Stimulated activated CD4-positive, alpha-beta T cell treated with anti-CD3 and anti-CD28 coated beads, TNF-alpha, amount 100 ng/mL, for 48 hours (primary cell): ENCODE measurements around the gene ZNF536.
"Not testable (repeated sequence)": the region's sequence is repeated elsewhere in the genome, so short reads cannot be mapped to it uniquely, and the experiment has no call there.

ENCODE experiments used
- DNase-seq, 3 donors: peaks; one replicate each; pipeline ENCODE4 v3.0.0-alpha.2; 2020; ENCODE audit warnings: low read depth in 3 of 3

The ZNF536 gene

DNA sequence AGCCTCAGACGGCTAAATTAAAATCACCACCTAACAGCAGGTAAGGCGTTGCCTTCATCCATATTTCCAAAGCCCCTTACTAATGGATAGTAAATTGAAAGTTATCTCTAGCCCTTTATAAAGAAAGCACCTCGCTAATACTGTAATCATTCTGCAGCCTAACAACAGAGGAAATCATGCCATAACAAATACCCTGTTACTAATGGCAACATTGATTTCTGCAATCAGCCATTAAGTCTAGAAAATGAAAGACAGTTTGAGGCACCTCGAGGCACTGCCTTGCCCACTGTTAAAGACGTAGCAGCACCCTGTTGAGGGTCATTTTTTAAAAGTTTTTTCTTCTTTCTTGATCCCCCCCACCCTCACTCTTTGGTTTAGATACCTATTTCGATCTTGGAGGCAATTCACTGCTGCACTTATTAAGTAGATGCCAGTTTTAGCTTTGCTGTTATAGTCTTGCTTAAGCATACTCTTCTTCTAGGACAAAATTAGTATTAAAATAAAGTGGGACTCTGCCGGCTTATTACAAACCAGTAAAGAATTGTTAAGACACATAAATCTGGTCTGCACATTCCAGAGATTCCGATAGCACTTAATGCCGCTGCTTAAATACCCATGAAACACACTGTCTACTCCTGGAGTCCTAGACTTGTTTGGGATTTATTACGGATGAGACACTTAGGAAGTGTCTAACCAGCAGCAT lies 74.8 kb downstream of the ZNF536 start:
- DNase-seq = no peak

GRCh38 chr19:30447553-30447870 lies 75.3 kb downstream of the ZNF536 start:
- DNase-seq = no peak

GRCh38 chr19:30448386-30449077 lies 76.3 kb downstream of the ZNF536 start:
- DNase-seq = no peak

DNA sequence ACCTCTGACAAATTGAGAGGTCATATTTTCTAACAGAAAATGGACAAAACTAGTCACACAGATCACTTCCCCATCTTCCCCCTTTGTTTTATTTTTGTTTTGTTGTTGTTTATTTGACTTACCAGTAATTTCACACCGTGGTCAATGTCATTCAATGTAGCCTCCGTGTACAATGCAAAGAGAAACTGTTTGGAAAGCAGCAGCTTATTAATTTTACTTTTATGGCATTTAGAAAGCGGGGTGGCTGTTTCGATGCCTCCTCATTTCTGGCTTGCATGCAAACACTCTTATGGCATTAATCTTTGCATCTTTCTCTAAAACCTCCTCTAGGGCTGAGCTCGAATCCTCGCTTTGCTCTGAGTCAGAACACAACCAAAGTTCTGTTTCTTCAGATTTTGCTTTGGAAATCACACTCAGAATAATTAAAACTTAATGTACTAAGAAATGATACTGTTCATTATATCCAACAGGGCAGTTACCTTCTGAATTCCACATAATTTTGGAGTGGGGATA lies 77.0 kb downstream of the ZNF536 start:
- DNase-seq = no peak

DNA sequence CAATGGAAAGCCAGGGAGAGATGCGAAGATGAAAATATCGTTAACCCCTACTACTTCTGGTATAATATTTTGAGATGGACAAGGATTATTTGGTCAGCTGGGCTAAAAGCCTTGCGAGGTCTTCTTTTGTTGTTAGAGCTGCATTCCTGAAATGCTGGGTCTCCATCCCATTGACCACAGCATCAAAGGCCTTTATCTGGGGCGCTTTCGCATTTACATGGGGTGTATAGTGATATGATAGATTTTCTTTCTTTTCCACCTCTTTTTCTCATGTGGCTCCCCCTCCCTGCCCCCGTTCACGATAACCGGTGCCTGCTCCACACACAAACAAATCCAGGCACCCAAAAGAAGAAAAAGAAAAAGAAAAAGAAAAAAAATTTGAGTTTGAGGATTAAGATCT lies 77.5 kb downstream of the ZNF536 start:
- DNase-seq = no peak

GRCh38 chr19:30450100-30450499 lies 77.9 kb downstream of the ZNF536 start:
- no peak for DNase-seq

DNA sequence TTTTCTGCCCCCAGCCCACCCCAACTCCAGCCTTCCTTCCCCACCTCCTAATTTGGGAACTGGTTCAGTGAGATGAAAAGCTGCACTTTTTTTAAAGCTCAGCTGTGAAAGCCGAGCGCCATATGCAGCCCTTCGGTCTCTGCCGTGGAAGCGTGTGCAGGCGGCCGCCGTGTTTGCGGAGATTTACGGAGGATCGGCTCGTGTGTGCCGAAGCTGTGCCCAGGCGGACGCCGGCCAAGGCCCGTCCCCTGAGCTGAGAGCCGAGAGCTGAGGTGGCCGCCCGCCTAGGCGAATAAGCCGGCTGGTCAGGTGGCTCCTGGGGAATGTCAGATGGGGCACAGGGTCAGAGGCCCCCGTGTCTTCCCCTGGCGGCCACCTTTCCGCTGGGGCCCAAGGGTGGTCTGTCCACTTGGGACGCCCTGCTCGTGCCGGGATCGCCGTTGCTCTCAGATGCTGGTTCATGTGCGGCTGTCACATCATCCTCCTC lies 78.7 kb downstream of the ZNF536 start:
- no peak for DNase-seq

DNA sequence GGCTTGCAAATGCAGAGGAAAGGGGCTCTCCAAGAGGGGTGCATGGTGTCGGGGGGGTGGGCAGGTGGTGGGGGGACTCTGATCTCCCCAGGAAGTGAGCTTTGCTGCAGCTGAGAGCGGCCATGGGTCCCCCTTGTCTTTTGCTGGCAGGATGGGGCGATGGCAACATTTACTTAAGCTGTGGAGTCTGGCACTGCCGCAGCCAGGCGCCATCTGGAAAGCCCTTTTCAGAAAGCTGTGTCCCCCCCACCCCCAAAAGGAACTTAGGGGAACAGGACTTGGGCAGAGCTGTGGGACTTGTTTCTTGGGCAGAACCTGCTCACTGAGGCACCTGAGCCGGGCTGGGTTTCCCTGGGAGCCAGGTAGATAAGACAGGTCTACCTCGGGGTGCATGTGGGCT lies 80.7 kb downstream of the ZNF536 start:
- no peak for DNase-seq

GRCh38 chr19:30453743-30454142 lies 81.6 kb downstream of the ZNF536 start:
- no peak for DNase-seq

GRCh38 chr19:30455881-30456280 lies 83.7 kb downstream of the ZNF536 start:
- DNase-seq = no peak

DNA sequence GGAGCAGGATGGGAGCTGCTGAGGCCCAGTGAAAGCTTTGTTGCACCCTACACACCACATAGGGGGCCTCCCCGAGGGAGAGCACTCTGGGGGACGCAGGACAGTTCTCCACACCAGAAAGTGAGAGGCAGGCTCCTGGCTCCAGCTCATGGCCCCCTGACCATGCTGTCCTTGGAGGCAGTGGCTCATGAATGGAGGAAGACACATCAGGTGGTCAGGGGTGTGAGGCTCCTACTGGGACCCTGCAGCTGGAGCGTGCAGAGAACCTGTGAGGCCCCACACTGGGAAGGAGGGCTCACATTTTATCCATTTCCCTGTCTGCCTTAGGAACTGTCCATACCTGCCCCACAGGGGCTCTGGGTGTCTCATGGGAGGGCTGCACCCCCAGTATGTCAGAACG lies 85.3 kb downstream of the ZNF536 start:
- no peak for DNase-seq

DNA sequence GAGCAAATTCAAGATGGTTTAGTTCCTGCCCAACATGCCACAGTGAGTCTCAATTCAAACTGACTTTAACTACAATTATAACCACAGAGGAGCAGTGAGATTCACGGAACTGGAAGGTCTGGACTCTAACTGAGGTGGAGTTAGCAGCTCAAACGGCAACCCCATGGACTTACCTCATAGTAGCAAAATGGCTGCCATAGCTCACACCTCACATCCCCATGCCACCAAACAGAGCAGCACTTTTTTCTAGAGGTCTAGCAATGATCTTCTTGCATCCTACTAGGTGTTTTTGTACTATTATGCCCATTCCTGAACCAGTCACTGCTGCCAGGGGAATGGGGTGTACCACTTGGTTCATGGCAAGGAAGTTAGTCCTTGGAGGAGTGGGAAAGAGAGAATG lies 87.7 kb downstream of the ZNF536 start:
- DNase-seq = no peak

DNA sequence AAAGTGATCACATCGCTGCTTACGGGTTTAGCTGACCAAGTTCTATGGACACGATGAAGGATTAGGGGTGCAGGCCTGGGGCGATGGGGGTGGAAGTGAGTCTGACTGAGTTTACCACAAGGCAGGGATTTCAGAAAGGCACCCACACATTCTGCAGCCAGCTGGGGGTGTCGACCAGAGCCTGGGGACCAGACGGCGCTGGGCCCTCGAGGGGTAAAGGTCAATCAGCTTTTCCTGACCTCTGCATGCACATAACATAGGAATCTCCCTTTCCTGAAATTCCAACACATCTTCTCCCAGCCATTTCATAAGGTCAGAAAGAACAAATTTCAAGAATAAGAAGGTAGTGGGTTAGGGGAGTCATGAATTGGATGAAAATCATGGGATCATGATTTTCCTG lies 92.0 kb downstream of the ZNF536 start:
- no peak for DNase-seq

- DNase-seq = not testable (repeated sequence)
Observed at GRCh38 chr19:30466598-30466997, 94.4 kb downstream of the ZNF536 start.

GRCh38 chr19:30467239-30467638 lies 95.1 kb downstream of the ZNF536 start:
- DNase-seq = no peak

- no peak for DNase-seq
Observed at GRCh38 chr19:30469774-30470173, 97.6 kb downstream of the ZNF536 start.

DNA sequence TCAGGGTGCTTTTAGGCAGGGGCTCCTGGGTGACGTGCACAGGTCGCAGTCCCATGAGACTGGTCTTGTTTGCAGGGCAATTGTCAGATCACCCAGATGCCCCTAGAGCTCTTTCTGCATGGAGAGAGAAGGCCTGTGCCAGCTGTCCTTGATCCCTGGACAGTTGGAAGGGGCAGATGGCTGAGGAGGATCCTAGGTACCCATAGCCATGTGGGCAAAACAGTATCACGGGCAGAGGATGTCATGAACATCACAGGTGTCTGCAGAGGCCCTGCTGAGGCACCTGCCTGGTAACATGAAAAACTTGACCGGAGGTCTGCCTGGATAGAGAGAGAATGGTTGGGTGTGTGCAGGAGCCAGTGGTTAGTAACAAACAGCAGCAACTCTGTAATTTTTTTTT lies 99.3 kb downstream of the ZNF536 start:
- DNase-seq = no peak

DNA sequence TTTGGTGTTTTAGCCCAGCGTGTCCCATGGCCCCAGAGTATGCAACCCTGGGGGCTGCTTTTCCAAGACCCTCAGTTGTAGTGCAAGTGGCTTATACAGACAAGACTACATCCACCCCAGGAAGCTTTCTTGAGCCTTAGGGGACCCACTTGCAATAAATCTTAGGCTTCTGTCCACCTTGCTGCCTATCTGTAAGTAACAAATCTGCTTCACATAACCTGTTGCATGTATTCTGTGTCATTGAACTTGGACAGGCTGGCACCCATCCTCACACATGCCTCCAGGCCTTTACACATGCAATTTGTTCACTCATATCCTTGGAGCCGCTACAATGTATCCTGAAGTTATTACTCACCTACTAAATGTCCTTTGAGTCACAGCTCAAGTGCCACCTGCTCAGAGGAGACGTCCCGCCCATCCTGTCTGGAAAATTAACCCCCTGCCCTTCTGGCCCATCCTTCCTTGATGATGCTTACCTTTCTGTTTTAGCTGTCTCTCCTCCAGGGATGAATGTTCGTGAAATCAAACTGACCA lies 101.2 kb downstream of the ZNF536 start:
- DNase-seq = no peak

DNA sequence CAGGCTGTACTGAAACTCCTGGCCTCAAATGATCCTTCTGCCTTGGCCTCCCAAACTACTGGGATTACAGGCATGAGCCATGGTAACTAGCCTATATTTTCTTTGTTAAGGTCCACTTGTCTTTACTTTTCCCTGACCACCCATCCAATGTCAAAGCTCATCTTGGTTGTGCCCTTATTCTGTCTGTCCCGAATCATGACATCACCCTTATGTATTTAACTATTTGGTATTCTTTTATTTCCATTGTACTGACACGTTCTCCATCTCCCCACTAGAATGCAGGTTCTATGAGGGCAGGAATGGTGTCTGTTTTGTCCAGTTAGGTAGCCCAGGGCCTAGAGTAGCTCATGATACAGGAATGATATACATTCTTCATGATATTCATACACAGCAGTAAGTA lies 104.8 kb downstream of the ZNF536 start:
- DNase-seq = no peak

DNA sequence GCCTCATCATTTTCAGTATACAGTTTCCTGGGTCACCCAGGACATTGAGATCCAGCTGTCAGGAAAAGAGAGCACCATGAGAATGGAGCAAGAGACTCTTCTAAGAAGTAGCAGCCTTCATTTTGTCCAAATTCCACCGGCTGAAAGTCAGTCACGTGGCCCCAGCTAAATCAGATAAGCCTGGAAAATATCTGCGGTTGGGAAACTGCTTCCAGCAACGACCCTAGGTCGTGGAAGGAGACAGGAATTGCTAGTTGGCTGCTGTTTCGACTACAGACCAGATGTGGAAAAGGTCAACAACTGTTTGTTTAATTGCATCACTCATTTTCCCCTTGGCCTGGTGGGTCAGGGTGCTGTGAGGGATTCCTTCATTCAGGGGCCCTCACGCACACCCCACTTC lies 107.0 kb downstream of the ZNF536 start:
- DNase-seq = no peak

DNA sequence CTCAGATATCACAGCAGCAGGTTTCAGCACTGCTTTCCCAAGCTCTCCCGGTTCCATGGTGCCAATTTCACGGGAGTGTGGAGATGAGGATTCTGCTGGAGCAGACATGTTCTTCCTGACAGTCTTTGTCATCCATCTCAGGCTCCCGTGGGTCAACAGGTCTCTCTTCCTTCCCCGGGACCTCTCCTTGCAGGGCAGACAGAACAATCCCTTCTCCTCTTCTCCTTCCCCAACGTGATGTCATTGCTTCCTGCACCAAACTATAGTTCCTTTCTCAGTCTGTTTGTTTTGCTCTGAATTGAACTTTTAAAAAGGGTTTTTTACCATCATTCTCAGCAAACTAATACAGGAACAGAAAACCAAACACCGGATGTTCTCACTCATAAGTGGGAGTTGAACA lies 107.9 kb downstream of the ZNF536 start:
- no peak for DNase-seq

DNA sequence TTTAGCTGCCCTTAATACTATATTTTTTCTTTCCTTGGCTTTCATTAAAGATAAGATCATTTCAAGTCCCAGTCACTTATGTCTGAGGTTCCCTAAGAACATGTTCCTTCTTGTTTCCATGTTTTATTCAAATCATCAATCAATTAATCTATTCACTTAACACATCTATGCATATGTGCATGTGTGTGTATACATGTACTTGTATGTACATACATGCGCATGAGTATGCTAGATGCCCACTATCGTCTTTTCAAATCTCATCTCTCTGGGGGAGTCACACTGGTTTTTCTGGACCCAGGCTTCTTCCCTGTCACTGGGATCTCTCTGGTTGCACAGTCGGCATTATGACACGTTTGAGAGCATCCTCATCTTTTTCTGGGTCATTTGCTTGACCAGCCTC lies 108.9 kb downstream of the ZNF536 start:
- no peak for DNase-seq

DNA sequence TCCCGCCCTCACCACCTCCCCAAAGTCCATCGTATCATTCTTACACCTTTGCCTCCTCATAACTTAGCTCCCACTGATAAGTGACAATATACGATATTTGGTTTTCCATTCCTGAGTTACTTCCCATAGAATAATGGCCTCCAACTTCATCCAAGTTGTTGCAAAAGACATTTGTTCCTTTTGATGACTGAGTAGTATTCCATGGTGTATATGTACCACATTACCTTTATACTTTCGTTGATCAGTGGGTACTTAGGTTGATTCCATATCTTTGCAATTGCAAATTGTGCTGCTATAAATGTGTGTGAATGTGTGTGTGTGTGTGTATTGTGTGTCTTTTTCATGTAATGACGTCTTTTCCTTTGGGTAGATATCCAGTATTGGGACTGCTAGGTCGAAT lies 109.6 kb downstream of the ZNF536 start:
- no peak for DNase-seq
